Measurements from ENCODE around the gene CFAP20DC.
"Not testable (repeated sequence)": the region's sequence is repeated elsewhere in the genome, so short reads cannot be mapped to it uniquely, and the experiment has no call there.

The CFAP20DC gene

GRCh38 chr3:58897646-58898045, 152.2 kb downstream of the CFAP20DC start:
- DNase-seq (ENCODE audit: extremely low read depth, low read depth), result no peak
- TF ChIP-seq, protein P1, sequence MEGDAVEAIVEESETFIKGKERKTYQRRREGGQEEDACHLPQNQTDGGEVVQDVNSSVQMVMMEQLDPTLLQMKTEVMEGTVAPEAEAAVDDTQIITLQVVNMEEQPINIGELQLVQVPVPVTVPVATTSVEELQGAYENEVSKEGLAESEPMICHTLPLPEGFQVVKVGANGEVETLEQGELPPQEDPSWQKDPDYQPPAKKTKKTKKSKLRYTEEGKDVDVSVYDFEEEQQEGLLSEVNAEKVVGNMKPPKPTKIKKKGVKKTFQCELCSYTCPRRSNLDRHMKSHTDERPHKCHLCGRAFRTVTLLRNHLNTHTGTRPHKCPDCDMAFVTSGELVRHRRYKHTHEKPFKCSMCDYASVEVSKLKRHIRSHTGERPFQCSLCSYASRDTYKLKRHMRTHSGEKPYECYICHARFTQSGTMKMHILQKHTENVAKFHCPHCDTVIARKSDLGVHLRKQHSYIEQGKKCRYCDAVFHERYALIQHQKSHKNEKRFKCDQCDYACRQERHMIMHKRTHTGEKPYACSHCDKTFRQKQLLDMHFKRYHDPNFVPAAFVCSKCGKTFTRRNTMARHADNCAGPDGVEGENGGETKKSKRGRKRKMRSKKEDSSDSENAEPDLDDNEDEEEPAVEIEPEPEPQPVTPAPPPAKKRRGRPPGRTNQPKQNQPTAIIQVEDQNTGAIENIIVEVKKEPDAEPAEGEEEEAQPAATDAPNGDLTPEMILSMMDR (IDR thresholded peaks at IDR 0.05; ENCODE audit: low read depth, low read length), result no peak

DNA sequence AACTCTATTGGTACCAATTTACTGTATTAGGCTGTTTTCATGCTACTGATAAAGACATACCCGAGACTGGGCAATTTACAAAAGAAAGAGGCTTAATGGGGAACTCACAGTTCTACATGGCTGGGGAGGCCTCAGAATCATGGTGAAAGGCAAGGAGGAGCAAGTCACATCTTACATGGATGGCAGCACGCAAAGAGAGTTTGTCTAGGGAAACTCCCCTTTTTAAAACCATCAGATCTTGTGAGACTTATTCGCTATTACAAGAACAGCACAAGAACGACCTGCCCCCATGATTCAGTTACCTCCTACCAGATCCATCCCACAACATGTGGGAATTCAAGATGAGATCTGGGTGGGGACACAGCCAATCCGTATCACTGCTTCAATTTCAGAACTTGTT, 154.1 kb downstream of the CFAP20DC start:
- DNase-seq (ENCODE audit: extremely low read depth, low read depth), result not testable (repeated sequence)

DNA sequence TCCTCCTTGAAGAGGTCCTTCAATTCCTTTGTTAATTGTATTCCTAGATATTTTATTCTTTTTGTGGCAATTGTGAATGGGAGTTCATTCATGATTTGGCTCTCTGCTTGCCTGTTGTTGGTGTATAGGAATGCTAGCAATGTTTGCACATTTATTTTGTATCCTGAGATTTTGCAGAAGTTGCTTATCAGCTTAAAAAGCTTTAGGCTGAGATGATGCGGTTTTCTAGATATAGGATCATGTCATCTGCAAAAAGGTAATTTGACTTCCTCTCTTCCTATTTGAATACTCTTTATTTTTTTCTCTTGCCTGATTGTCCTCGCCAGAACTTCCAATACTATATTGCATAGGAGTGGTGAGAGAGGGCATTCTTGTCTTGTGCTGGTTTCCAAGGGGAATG, 157.3 kb downstream of the CFAP20DC start:
- not testable (repeated sequence) for DNase-seq (ENCODE audit: extremely low read depth, low read depth)

- no peak for DNase-seq (ENCODE audit: extremely low read depth, low read depth)
- TF ChIP-seq, protein P1 (IDR thresholded peaks at IDR 0.05; ENCODE audit: low read depth, low read length), result no peak
Measured at GRCh38 chr3:58888087-58888486, 161.7 kb downstream of the CFAP20DC start.

DNA sequence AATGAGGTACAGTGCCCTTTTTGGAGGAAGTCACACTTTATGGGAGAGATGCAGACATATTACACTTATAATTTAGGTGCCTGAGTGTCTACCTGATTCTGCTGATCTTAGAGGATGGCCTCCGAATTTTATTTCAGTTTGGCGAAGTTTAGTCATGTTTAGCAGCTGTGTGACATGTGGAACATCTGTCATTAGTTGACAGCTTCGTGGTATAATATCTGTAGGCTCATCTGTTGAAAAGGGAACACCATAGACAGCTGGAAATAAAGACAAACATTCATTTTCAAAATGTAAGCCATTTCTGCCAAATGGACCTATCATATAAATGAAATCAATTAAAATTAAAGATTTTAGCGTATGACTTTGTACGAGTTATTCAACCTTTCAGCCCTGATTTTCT, 165.4 kb downstream of the CFAP20DC start:
- no peak for DNase-seq (ENCODE audit: extremely low read depth, low read depth)
- TF ChIP-seq, protein P1 (IDR thresholded peaks at IDR 0.05; ENCODE audit: low read depth, low read length), result no peak

DNA sequence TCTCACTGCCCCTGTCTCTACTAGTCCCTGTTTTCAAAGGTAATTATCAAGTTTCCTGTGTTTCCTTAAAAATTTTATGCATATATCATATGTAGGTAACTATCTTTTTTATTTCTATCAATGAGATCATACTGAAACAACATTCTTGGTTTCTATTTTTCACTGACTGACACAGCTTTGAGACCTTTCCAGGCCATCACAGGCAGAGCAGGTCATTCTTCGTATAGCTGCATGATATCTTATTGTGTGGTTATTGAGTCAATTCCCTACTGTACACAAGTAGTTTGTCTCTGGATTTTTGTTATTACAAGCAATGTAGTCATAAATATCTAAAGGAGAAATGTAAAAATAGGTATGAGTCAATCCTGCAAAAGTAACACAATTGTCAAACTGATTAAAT, 169.6 kb downstream of the CFAP20DC start:
- TF ChIP-seq, protein P1 (IDR thresholded peaks at IDR 0.05; ENCODE audit: low read depth, low read length), result no peak
- no peak for DNase-seq (ENCODE audit: extremely low read depth, low read depth)

- DNase-seq (ENCODE audit: extremely low read depth, low read depth), result no peak
- TF ChIP-seq, protein P1 (IDR thresholded peaks at IDR 0.05; ENCODE audit: low read depth, low read length), result no peak
Measured at GRCh38 chr3:58874795-58875194, 175.0 kb downstream of the CFAP20DC start.

GRCh38 chr3:58874248-58874741, 175.5 kb downstream of the CFAP20DC start:
- no peak for DNase-seq (ENCODE audit: extremely low read depth, low read depth)
- TF ChIP-seq, protein P1 (IDR thresholded peaks at IDR 0.05; ENCODE audit: low read depth, low read length), result no peak

Measured in AG09319 (cell line).